NT2/D1 (cell line): ENCODE results near the gene SLC22A4.

ENCODE experiments used
- SUZ12 ChIP-seq: IDR thresholded peaks from 2 replicates; pipeline ENCODE4 v1.6.1; 2011; ENCODE audit not compliant: insufficient read length, insufficient read depth; ENCODE audit errors: extremely low read depth
- YY1 ChIP-seq: IDR thresholded peaks from 2 replicates; pipeline ENCODE4 v1.6.1; 2011; ENCODE audit not compliant: insufficient read length, insufficient read depth
- ZNF274 ChIP-seq: IDR thresholded peaks from 2 replicates; pipeline ENCODE4 v1.6.1; 2011; ENCODE audit warnings: mild to moderate bottlenecking, low read depth, low read length

- no peak for TF ChIP-seq ZNF274
- no peak for TF ChIP-seq SUZ12
- TF ChIP-seq YY1 = no peak
Observed at GRCh38 chr5:132256783-132257130, 37.4 kb upstream of the SLC22A4 start.
